DOHH2 (cell line): Measurements from ENCODE around the gene ZDHHC12.

Source experiments
- H3F3A ChIP-seq: fragments of 200-600 bp; sonication (generic), shearing (Covaris generic); 2 replicates; pipeline ENCODE4 v1.6.0; 2016; ENCODE audit warnings: antibody characterized with exemption, mild to moderate bottlenecking; ENCODE audit not compliant: control insufficient read depth, insufficient read depth
- H3K27ac ChIP-seq: fragments of 200-600 bp; sonication (generic); 2 replicates; pipeline ENCODE4 v1.5.1; 2014; ENCODE audit warnings: low read depth, mild to moderate bottlenecking, low read length, moderate library complexity
- H3K27me3 ChIP-seq: fragments of 200-600 bp; sonication (generic); 2 replicates; pipeline ENCODE4 v1.6.1; 2014; ENCODE audit warnings: mild to moderate bottlenecking, low read length, mixed read lengths; ENCODE audit not compliant: control insufficient read depth
- H3K36me3 ChIP-seq: fragments of 200-600 bp; sonication (generic); 2 replicates; pipeline ENCODE4 v1.6.1; 2014; ENCODE audit warnings: mild to moderate bottlenecking, low read length, moderate library complexity, mixed read lengths; ENCODE audit not compliant: control insufficient read depth
- H3K4me1 ChIP-seq: fragments of 200-600 bp; sonication (generic); 2 replicates; pipeline ENCODE4 v1.6.1; 2014; ENCODE audit warnings: mild to moderate bottlenecking, low read length, mixed read lengths; ENCODE audit not compliant: control insufficient read depth
- H3K4me2 ChIP-seq: fragments of 200-600 bp; sonication (generic); 2 replicates; pipeline ENCODE4 v1.6.0; 2014; ENCODE audit warnings: mild to moderate bottlenecking, low read length, moderate library complexity
- H3K4me3 ChIP-seq: fragments of 200-600 bp; sonication (generic); 2 replicates; pipeline ENCODE4 v1.5.1; 2014; ENCODE audit warnings: mild to moderate bottlenecking, low read length, mixed read lengths
- H3K79me2 ChIP-seq: fragments of 200-600 bp; sonication (generic); 2 replicates; pipeline ENCODE4 v1.6.1; 2014; ENCODE audit warnings: mild to moderate bottlenecking, low read length, mixed read lengths; ENCODE audit not compliant: control insufficient read depth
- H3K9me2 ChIP-seq: fragments of 200-600 bp; sonication (generic); replicated peaks from 2 replicates; pipeline ENCODE4 v1.6.1; 2014; ENCODE audit warnings: mild to moderate bottlenecking, low read length, mixed read lengths; ENCODE audit not compliant: control insufficient read depth
- H3K9me3 ChIP-seq: fragments of 200-600 bp; sonication (generic); 2 replicates; pipeline ENCODE4 v1.6.1; 2014; ENCODE audit warnings: antibody characterized with exemption, low read length, mixed read lengths; ENCODE audit not compliant: control insufficient read depth, insufficient read depth
- H4K20me1 ChIP-seq: fragments of 200-600 bp; sonication (generic); 2 replicates; pipeline ENCODE4 v1.6.0; 2014; ENCODE audit warnings: low read depth, mild to moderate bottlenecking, antibody characterized with exemption, low read length, moderate library complexity; ENCODE audit not compliant: control insufficient read depth, insufficient read depth
- CTCF ChIP-seq: fragments of 200-600 bp; sonication (generic); IDR thresholded peaks from one replicate; pipeline ENCODE4 v1.5.1; 2014; ENCODE audit warnings: antibody characterized with exemption, mild to moderate bottlenecking, low read depth, low read length; ENCODE audit not compliant: poor library complexity, severe bottlenecking

Gene ZDHHC12

GRCh38 chr9:128675382-128675781 is 48.5 kb downstream of the ZDHHC12 start:
- no peak overlapping the region for H3K27ac ChIP-seq
- H3K4me3 ChIP-seq: no peak overlapping the region
- no peak overlapping the region for H3K4me2 ChIP-seq
- no peaks in the 10 kb centered on the region for H3K27me3 ChIP-seq
- H4K20me1 ChIP-seq: no peaks in the 10 kb centered on the region
- H3K9me2 ChIP-seq: no peaks in the 10 kb centered on the region
- H3K36me3 ChIP-seq: peaks cover 3% of the 10 kb centered on the region; the same call in 1 of the 2 replicates
- H3F3A ChIP-seq: peaks cover 4% of the 10 kb centered on the region; the same call in 1 of the 2 replicates
- H3K9me3 ChIP-seq: no peaks in the 10 kb centered on the region
- H3K4me1 ChIP-seq: no peaks in the 10 kb centered on the region
- peaks cover 6% of the 10 kb centered on the region; the same call in 1 of the 2 replicates for H3K79me2 ChIP-seq
- no peak for TF ChIP-seq CTCF
